Hematopoietic multipotent progenitor cell (in vitro differentiated cells): ENCODE results near the gene CSNK2A3. TPM values are rescaled to one million over a fixed set of nuclear protein-coding genes. Genes with fewer than 3 reads are reported as not detected.

Source experiments
- DNase-seq, 3 donors: peaks; one replicate each; pipeline ENCODE4 v3.0.0-alpha.2; 2011 to 2015; ENCODE audit warnings: low read depth in 2 of 3, low spot score in 2 of 3
- total RNA-seq: library from RNA; depleted of rRNA; stranded (reverse); fragments of >200 nt; gene quantifications from one replicate; pipeline ENCODE4 v1.2.3, GENCODE V29; 2012

The CSNK2A3 gene
- total RNA-seq, 1 donor, result 0.54 TPM

DNA sequence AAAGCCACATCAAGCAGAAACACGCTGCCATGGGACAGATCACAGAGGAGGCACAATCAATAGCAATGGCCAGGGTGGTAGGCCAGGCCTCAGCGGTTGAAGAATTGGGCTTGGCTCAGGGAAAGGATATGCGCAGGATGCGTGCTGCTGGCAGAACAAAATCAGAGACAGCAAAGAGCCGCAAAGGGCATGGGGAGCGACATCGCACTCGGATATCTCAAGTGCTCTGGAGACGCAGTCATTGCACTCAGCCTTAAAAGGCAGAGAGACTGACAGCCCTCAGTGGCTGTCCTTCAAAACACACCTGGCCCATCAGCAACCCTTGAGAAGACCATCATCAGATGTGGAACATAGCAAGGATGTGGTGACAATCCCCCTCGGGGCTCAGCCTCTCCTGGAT lies 50.5 kb downstream of the CSNK2A3 start:
- no peak for DNase-seq
